Activated T-cell treated with anti-CD3 and anti-CD28 coated beads, Interleukin-2, amount 50 U/mL, for 72 hours (primary cell): ENCODE measurements around the gene NAV2. TPM values are rescaled to one million over a fixed set of nuclear protein-coding genes. Genes with fewer than 3 reads are reported as not detected.

ENCODE experiments used
- ATAC-seq, 2 donors: fragments of 150-1000 bp; cut with Tn5 transposase; replicated peaks in 1 of 2; 2 replicates each; pipeline ENCODE4 v1.10.0; 2021; ENCODE audit warnings: moderate library complexity in 2 of 2, mild to moderate bottlenecking in 1 of 2
- DNase-seq, 2 donors: peaks; one replicate each; pipeline ENCODE4 v3.0.0; 2021 to 2022; ENCODE audit warnings: mixed read lengths in 1 of 2
- H3K27ac Mint-ChIP-seq: one replicate; pipeline ENCODE4 v1.8.0; 2022; ENCODE audit warnings: mild to moderate bottlenecking, moderate library complexity, mixed read lengths
- H3K27me3 Mint-ChIP-seq: one replicate; pipeline ENCODE4 v1.8.0; 2022; ENCODE audit warnings: low read depth, mixed read lengths
- H3K36me3 Mint-ChIP-seq, 2 donors: one replicate each; pipeline ENCODE4 v1.8.0; 2022; ENCODE audit warnings: mixed read lengths in 2 of 2, mild to moderate bottlenecking in 1 of 2; ENCODE audit not compliant: insufficient read depth in 2 of 2
- H3K4me1 Mint-ChIP-seq: one replicate; pipeline ENCODE4 v1.8.0; 2022; ENCODE audit warnings: low read depth, mixed read lengths
- H3K4me3 Mint-ChIP-seq, 2 donors: one replicate each; pipeline ENCODE4 v1.8.0; 2022; ENCODE audit warnings: mild to moderate bottlenecking in 2 of 2, mixed read lengths in 2 of 2, moderate library complexity in 2 of 2
- H3K9me3 Mint-ChIP-seq, 2 donors: one replicate each; pipeline ENCODE4 v1.8.0; 2022; ENCODE audit warnings: mixed read lengths in 2 of 2
- total RNA-seq, 2 donors: library from RNA; stranded (reverse); gene quantifications; one replicate each; pipeline ENCODE4 v1.2.3, GENCODE V29; 2022

NAV2 gene
- total RNA-seq, 2 donors from 2014 or later = 1.8 to 2.0 TPM

DNA sequence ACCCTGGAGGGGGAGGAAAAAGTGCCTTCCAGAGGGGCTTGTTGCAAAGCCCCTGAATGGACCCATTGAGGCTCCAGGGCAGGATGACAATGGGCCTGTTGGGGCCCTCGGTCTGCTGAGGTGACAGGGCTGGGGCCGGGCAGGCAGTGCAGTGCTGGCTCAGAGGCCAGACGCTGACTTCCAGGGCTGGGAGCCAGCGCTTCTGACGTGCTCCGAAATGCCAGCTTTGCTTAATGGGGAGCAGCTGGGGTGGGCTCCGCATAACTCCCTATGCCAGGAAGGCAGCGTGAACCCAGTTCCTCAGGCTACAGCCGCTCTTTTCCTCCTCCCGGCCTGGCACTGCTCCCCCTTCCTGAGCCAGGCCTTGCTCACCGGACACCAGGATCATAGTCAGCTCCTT is 17.7 kb downstream of the NAV2 start:
- DNase-seq (no peak), ATAC-seq (no peak)
- no peaks in the 10 kb centered on the region for H3K36me3 Mint-ChIP-seq
- no peak overlapping the region for H3K4me3 Mint-ChIP-seq
- no peaks in the 10 kb centered on the region for H3K4me1 Mint-ChIP-seq
- H3K27me3 Mint-ChIP-seq = no peaks in the 10 kb centered on the region
- no peak overlapping the region for H3K27ac Mint-ChIP-seq
- H3K9me3 Mint-ChIP-seq = no peaks in the 10 kb centered on the region

DNA sequence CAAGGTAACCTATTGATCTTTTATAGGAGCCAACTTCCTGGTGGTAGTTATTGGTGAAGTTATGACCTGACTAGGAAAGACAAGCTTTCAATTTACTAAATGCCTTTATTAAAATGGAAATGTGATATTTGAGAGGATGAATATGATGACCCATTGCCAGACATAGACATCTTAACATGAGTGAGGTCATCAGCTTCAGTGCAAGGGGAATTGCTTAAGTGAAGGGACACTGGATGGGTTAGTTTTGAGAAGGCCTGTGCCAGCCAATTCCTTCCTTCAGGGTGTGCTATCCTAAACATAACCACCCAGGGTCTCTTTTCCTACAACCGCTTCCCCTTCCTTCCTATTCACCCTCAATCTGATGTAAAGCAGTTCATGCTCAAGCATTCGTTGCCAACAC is 21.5 kb downstream of the NAV2 start:
- Mint-ChIP-seq H3K36me3 (no peaks in the 10 kb centered on the region), H3K9me3 (no peaks in the 10 kb centered on the region), H3K4me1 (no peaks in the 10 kb centered on the region), H3K27ac (no peak overlapping the region), H3K27me3 (peaks cover 8% of the 10 kb centered on the region), H3K4me3 (no peak overlapping the region)
- no peak for DNase-seq
- no peak for ATAC-seq

- Mint-ChIP-seq H3K4me3 (no peak overlapping the region), H3K4me1 (no peaks in the 10 kb centered on the region), H3K36me3 (no peaks in the 10 kb centered on the region), H3K27me3 (peaks cover 8% of the 10 kb centered on the region), H3K9me3 (no peaks in the 10 kb centered on the region), H3K27ac (no peak overlapping the region)
- ATAC-seq (no peak), DNase-seq (no peak)
Observed at GRCh38 chr11:19735157-19735908, 22.7 kb downstream of the NAV2 start.

GRCh38 chr11:19735909-19736498 is 23.4 kb downstream of the NAV2 start:
- H3K36me3 Mint-ChIP-seq = no peaks in the 10 kb centered on the region
- H3K27me3 Mint-ChIP-seq = peaks cover 8% of the 10 kb centered on the region
- no peak overlapping the region for H3K27ac Mint-ChIP-seq
- H3K9me3 Mint-ChIP-seq = no peaks in the 10 kb centered on the region
- ATAC-seq (no peak), DNase-seq (no peak)
- no peak overlapping the region for H3K4me3 Mint-ChIP-seq
- no peaks in the 10 kb centered on the region for H3K4me1 Mint-ChIP-seq

DNA sequence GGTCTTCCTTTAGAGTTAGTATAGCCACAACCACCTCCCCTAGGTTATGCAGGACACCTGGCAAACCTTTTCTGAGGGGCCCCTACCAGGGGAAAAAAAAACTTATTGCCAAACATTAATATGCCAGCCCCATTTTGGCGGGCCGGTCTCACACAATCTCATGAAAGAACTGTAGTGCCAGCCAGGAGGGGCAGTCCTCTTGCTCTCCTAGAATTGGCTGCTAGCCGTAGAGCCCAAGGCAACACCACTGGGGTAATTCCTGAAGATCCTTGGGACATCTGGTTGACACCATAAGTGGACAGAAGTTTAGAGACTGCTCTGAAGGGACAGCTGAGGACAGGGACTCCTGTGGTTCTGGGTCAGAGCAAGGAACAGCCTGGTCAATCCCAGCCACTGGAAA is 24.2 kb downstream of the NAV2 start:
- ATAC-seq (no peak), DNase-seq (no peak)
- H3K27me3 Mint-ChIP-seq = peaks cover 8% of the 10 kb centered on the region
- no peaks in the 10 kb centered on the region for H3K36me3 Mint-ChIP-seq
- no peak overlapping the region for H3K4me3 Mint-ChIP-seq
- no peak overlapping the region for H3K27ac Mint-ChIP-seq
- no peaks in the 10 kb centered on the region for H3K4me1 Mint-ChIP-seq
- H3K9me3 Mint-ChIP-seq = no peaks in the 10 kb centered on the region

- Mint-ChIP-seq H3K4me1 (no peaks in the 10 kb centered on the region), H3K9me3 (no peaks in the 10 kb centered on the region), H3K36me3 (no peaks in the 10 kb centered on the region), H3K27ac (no peak overlapping the region), H3K4me3 (no peak overlapping the region), H3K27me3 (peaks cover 8% of the 10 kb centered on the region)
- no peak for DNase-seq
- ATAC-seq = no peak
Observed at GRCh38 chr11:19737575-19737974, 24.9 kb downstream of the NAV2 start.

- ATAC-seq (no peak), DNase-seq (no peak)
- H3K4me3 Mint-ChIP-seq = no peak overlapping the region
- no peaks in the 10 kb centered on the region for H3K36me3 Mint-ChIP-seq
- peaks cover 8% of the 10 kb centered on the region for H3K27me3 Mint-ChIP-seq
- H3K27ac Mint-ChIP-seq = no peak overlapping the region
- H3K4me1 Mint-ChIP-seq = no peaks in the 10 kb centered on the region
- no peaks in the 10 kb centered on the region for H3K9me3 Mint-ChIP-seq
Observed at GRCh38 chr11:19738124-19738523, 25.5 kb downstream of the NAV2 start.

- H3K27ac Mint-ChIP-seq = no peak overlapping the region
- DNase-seq (no peak), ATAC-seq (no peak)
- H3K4me1 Mint-ChIP-seq = no peaks in the 10 kb centered on the region
- H3K4me3 Mint-ChIP-seq = no peak overlapping the region
- peaks cover 8% of the 10 kb centered on the region for H3K27me3 Mint-ChIP-seq
- no peaks in the 10 kb centered on the region for H3K36me3 Mint-ChIP-seq
- H3K9me3 Mint-ChIP-seq = no peaks in the 10 kb centered on the region
Observed at GRCh38 chr11:19739872-19740271, 27.2 kb downstream of the NAV2 start.

DNA sequence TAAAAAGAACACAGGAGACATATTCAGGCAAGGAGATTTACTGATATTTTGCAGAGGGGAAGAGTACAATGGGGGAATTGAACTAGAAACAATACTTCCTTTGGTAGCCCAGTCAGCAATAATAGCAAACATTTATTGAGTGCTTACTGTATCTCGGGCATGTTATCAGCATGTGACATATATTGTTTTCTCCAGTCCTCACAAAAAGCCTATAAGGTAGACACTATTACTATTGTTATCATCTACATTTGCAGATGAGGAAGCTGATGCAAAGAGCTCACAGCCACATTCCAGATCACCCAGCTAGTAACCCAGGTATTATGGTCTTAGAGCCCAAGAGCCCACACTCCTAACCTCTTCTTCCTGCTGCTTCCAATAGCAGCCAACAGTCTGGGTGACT is 27.9 kb downstream of the NAV2 start:
- DNase-seq (no peak), ATAC-seq (no peak)
- Mint-ChIP-seq H3K27me3 (peaks cover 8% of the 10 kb centered on the region), H3K4me3 (no peak overlapping the region), H3K36me3 (no peaks in the 10 kb centered on the region), H3K27ac (no peak overlapping the region), H3K4me1 (no peaks in the 10 kb centered on the region), H3K9me3 (no peaks in the 10 kb centered on the region)

- ATAC-seq (peak; percentile 72 to 83), DNase-seq (peak; percentile 67 to 71)
- no peak overlapping the region for H3K4me3 Mint-ChIP-seq
- H3K4me1 Mint-ChIP-seq = no peaks in the 10 kb centered on the region
- H3K27ac Mint-ChIP-seq = no peak overlapping the region
- no peaks in the 10 kb centered on the region for H3K9me3 Mint-ChIP-seq
- no peaks in the 10 kb centered on the region for H3K36me3 Mint-ChIP-seq
- peaks cover 5% of the 10 kb centered on the region for H3K27me3 Mint-ChIP-seq
Observed at GRCh38 chr11:19742588-19743292, 30.1 kb downstream of the NAV2 start.

DNA sequence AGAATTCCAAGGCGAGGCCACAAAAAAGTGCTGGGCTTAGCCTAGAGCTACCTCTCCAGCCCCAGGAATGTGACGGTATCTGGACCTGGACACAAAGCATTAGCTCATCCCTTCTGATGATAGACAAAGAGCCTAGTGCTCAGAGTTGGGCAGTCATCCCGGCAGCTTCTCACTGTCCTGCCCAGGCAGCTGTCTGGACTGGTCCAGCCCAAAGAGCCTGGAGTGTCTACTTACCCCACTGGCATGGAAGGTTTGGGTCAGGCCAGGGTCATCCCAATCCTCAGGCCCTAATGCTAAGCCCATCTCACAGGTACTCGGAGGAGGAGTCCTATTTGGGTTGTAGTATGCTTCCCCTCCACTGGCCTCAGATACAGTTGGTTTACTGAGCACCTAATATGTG is 31.0 kb downstream of the NAV2 start:
- H3K36me3 Mint-ChIP-seq = no peaks in the 10 kb centered on the region
- no peak for ATAC-seq
- no peak for DNase-seq
- no peak overlapping the region for H3K4me3 Mint-ChIP-seq
- no peaks in the 10 kb centered on the region for H3K9me3 Mint-ChIP-seq
- no peaks in the 10 kb centered on the region for H3K27me3 Mint-ChIP-seq
- H3K4me1 Mint-ChIP-seq = no peaks in the 10 kb centered on the region
- H3K27ac Mint-ChIP-seq = no peak overlapping the region

DNA sequence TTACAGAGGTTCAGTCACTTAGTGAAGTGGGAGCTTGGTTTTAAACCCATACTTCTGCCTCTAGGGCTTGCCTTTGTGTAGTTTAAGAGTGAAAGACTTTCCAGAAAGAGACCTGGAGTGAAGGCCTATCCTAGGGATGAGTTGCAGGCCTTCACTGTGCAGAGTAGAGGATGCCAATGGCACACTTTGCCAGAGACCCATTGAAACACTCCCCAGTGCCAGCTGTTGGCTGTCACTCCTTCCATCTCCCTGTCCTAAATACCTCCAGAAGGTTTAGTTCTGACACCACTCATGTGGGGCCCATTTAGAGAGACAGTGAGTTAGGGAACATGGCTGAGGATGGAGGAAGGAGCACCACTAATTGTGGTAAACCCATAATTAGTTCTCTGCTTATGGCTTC is 31.5 kb downstream of the NAV2 start:
- DNase-seq (no peak), ATAC-seq (no peak)
- Mint-ChIP-seq H3K27ac (no peak overlapping the region), H3K9me3 (no peaks in the 10 kb centered on the region), H3K4me3 (no peak overlapping the region), H3K4me1 (no peaks in the 10 kb centered on the region), H3K36me3 (no peaks in the 10 kb centered on the region), H3K27me3 (no peaks in the 10 kb centered on the region)

DNA sequence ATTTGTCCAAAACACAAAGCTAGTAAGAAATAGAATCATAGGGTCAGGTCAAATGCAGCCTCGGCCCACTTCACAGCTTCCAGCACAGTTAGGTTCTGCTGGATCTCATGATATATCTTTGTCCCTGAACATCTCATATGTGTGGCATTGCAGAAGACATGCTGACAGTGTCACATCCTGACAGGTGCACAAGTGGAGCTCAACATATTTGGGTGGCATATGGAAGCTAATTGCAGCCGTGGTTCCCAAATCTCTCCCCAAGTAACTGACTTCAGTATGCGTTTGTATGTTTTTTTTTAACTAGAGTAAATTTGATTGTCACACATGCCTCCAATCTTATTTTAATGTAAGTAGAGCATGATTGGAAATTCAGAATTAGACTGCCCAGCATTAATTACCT is 33.4 kb downstream of the NAV2 start:
- Mint-ChIP-seq H3K4me3 (no peak overlapping the region), H3K27me3 (no peaks in the 10 kb centered on the region), H3K9me3 (no peaks in the 10 kb centered on the region), H3K4me1 (no peaks in the 10 kb centered on the region), H3K36me3 (no peaks in the 10 kb centered on the region), H3K27ac (no peak overlapping the region)
- ATAC-seq (no peak), DNase-seq (no peak)
